Sigmoid colon (tissue), 3 donors: Measurements from ENCODE around the gene GEN1.

Source experiments
- POLR2A ChIP-seq, 2 donors: fragments of 450-650 bp; IDR thresholded peaks; one replicate each; pipeline ENCODE4 v1.6.1; 2016; ENCODE audit warnings: antibody characterized with exemption in 2 of 2, mild to moderate bottlenecking in 2 of 2, moderate library complexity in 2 of 2
- TF ChIP-seq, protein P1 (sequence below), 4 experiments: fragments of 450-650 bp in 3 of 4; fragments of 200-600 bp in 1 of 4; IDR thresholded peaks; one replicate each; pipeline ENCODE4 v1.5.1; 2016 to 2019; ENCODE audit warnings: antibody characterized with exemption in 4 of 4, mild to moderate bottlenecking in 3 of 4, moderate library complexity in 2 of 4

DNA sequence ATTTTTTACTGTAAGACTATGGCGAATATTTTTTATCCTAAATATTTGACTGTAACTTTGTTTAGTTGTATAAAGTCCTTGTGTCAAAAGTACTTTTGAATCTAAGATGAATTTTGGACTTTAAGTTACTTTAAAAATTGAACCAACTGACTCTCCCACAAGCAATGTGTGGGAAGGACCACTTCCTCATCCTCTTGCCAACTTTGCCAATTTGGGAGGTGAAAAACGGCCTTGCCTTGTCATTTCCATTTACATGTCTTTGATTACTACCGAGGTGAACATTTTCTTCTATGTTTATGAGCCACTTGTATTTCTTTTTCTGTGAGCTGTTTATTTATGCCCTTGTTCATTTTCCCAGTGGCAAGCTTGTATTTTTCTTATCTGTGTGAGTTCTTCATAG lies 49.6 kb downstream of the GEN1 start:
- TF ChIP-seq, protein P1, sequence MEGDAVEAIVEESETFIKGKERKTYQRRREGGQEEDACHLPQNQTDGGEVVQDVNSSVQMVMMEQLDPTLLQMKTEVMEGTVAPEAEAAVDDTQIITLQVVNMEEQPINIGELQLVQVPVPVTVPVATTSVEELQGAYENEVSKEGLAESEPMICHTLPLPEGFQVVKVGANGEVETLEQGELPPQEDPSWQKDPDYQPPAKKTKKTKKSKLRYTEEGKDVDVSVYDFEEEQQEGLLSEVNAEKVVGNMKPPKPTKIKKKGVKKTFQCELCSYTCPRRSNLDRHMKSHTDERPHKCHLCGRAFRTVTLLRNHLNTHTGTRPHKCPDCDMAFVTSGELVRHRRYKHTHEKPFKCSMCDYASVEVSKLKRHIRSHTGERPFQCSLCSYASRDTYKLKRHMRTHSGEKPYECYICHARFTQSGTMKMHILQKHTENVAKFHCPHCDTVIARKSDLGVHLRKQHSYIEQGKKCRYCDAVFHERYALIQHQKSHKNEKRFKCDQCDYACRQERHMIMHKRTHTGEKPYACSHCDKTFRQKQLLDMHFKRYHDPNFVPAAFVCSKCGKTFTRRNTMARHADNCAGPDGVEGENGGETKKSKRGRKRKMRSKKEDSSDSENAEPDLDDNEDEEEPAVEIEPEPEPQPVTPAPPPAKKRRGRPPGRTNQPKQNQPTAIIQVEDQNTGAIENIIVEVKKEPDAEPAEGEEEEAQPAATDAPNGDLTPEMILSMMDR (IDR thresholded peaks at IDR 0.05): no peak
- TF ChIP-seq POLR2A (IDR thresholded peaks at IDR 0.05): no peak
